K562 (cell line): ENCODE data around the gene KRTAP4-8. TPM values are rescaled to one million over a fixed set of nuclear protein-coding genes. Genes with fewer than 3 reads are reported as not detected.
"Not testable (repeated sequence)": the region's sequence is repeated elsewhere in the genome, so short reads cannot be mapped to it uniquely, and the experiment has no call there.

Experiments
- ATAC-seq: fragments of 200-7000 bp; cut with Tn5 transposase; 3 replicates; pipeline ENCODE4 v1.9.1; 2020; ENCODE audit warnings: moderate library complexity
- BruUV-seq: library from RNA; stranded (reverse); fragments of 400-500 nt; replicated peaks from 2 replicates; lab custom pipeline; 2021; lab: Mats Ljungman, UMichigan
- CTCF ChIA-PET: fragments of 300-600 bp; formaldehyde crosslinking; extraction: SDS; loops from one replicate; lab custom pipeline; 2021; ENCODE audit warnings: low intra/inter-chr PET ratio; lab: Yijun Ruan, JAX
- POLR2A ChIA-PET: fragments of 300-600, 350-650 bp; sonication (Branson Sonifier 250); formaldehyde crosslinking; extraction: SDS; loops from one replicate; lab custom pipeline; 2021; ENCODE audit warnings: antibody characterized with exemption, inconsistent platforms; lab: Yijun Ruan, JAX
- DNase-seq, 4 experiments: peaks; one replicate each; pipeline versions ENCODE4 v3.0.0 to v3.0.0-alpha.2; 2011 to 2018; ENCODE audit warnings: low spot score in 3 of 4, mixed read lengths in 3 of 4; ENCODE audit errors: extremely low read depth in 1 of 4
- FAIRE-seq: peaks from 2 replicates; lab custom pipeline; 2011; peaks lifted over from hg19 to GRCh38; lab: Jason Lieb, UNC
- H2AFZ ChIP-seq: 2 replicates; pipeline ENCODE4 v1.6.0; 2011; ENCODE audit warnings: low read depth, low read length, control low read depth, inconsistent platforms
- H3K27ac ChIP-seq: fragments of 200-600 bp; 3 replicates; pipeline ENCODE4 v1.8.0; 2011; ENCODE audit warnings: low read depth, mild to moderate bottlenecking, control low read depth, inconsistent platforms, low read length, moderate library complexity, mixed read lengths; ENCODE audit errors: extremely low read depth
- H3K27me3 ChIP-seq, 2 experiments: fragments of 300-600 bp in 1 of 2; 2 replicates in 1 of 2; 3 replicates in 1 of 2; pipeline versions ENCODE4 v1.6.0 to v1.8.0; 2011; ENCODE audit warnings: inconsistent platforms in 2 of 2, low read length in 2 of 2, mild to moderate bottlenecking in 1 of 2, mixed read lengths in 1 of 2, moderate library complexity in 1 of 2; ENCODE audit not compliant: control insufficient read depth in 2 of 2, insufficient read depth in 2 of 2
- H3K36me3 ChIP-seq: fragments of 300-600 bp; 3 replicates; pipeline ENCODE4 v1.8.0; 2011; ENCODE audit warnings: mild to moderate bottlenecking, low read length, inconsistent platforms; ENCODE audit not compliant: control insufficient read depth, insufficient read depth
- H3K4me1 ChIP-seq, 2 experiments: fragments of 200-600 bp in 1 of 2; replicated peaks in 1 of 2; 2 replicates in 1 of 2; 3 replicates in 1 of 2; pipeline versions ENCODE4 v1.5.1 to v1.8.0; 2011; ENCODE audit warnings: inconsistent platforms in 2 of 2, low read length in 2 of 2, mild to moderate bottlenecking in 1 of 2, mixed read lengths in 1 of 2, moderate library complexity in 1 of 2; ENCODE audit not compliant: control insufficient read depth in 2 of 2, insufficient read depth in 2 of 2
- H3K4me2 ChIP-seq: 2 replicates; pipeline ENCODE4 v1.6.1; 2011; ENCODE audit warnings: low read length, control low read depth, inconsistent platforms, mixed read lengths; ENCODE audit not compliant: insufficient read depth
- H3K4me3 ChIP-seq: fragments of 200-600 bp; sonication (generic), shearing (Covaris generic); 2 replicates; pipeline ENCODE4 v1.5.1; 2016; ENCODE audit warnings: control low read depth, inconsistent platforms
- H3K79me2 ChIP-seq: fragments of 200-600 bp; 3 replicates; pipeline ENCODE4 v1.8.0; 2011; ENCODE audit warnings: low read length, inconsistent platforms; ENCODE audit not compliant: control insufficient read depth, insufficient read depth
- H3K9ac ChIP-seq, 2 experiments: 2 replicates each; pipeline versions ENCODE4 v1.6.0 to v1.6.1; 2011; ENCODE audit warnings: low read depth in 2 of 2, low read length in 2 of 2, control low read depth in 1 of 2, inconsistent platforms in 1 of 2, mild to moderate bottlenecking in 1 of 2, mixed read lengths in 1 of 2; ENCODE audit not compliant: insufficient read depth in 1 of 2
- H3K9me1 ChIP-seq: one replicate; pipeline ENCODE4 v1.6.0; 2011; ENCODE audit warnings: inconsistent platforms, mild to moderate bottlenecking, low read length, moderate library complexity; ENCODE audit not compliant: control insufficient read depth, insufficient read depth
- H3K9me3 ChIP-seq: replicated peaks from 2 replicates; pipeline ENCODE4 v1.5.1; 2011; ENCODE audit warnings: low read depth, low read length, inconsistent platforms; ENCODE audit not compliant: control insufficient read depth, insufficient read depth
- H4K20me1 ChIP-seq: replicated peaks from 2 replicates; pipeline ENCODE4 v1.6.1; 2011; ENCODE audit warnings: low read length, inconsistent platforms, mixed read lengths; ENCODE audit not compliant: control insufficient read depth, insufficient read depth
- GTF2E2 ChIP-seq: fragments of 200-800 bp; sonication (Bioruptor generic); IDR thresholded peaks from 2 replicates; pipeline ENCODE4 v1.6.1; 2016; ENCODE audit warnings: missing genetic modification characterization, missing compliant biosample characterization
- ZNF316 ChIP-seq: fragments of 450-650 bp; IDR thresholded peaks from 2 replicates; pipeline ENCODE4 v1.6.1; 2016
- WGBS: fragments of 100-300 bp; shearing (Covaris generic); methylation state at CpG from one replicate; pipeline ENCODE4 v1.1.6; 2016; ENCODE audit warnings: low coverage, mixed read lengths; ENCODE audit not compliant: insufficient coverage; ENCODE audit errors: missing lambda C conversion rate; 5-methylcytosine and 5-hydroxymethylcytosine counted together
- in situ Hi-C: fragments of 300-500 bp; cut with MboI; formaldehyde crosslinking; loops from 4 replicates; pipeline ENCODE4 v1.15.0; 2018; ENCODE audit warnings: inconsistent platforms, mixed read lengths
- intact Hi-C: fragments of 100-400 bp; cut with micrococcal nuclease; formaldehyde crosslinking; loops from 2 replicates; pipeline ENCODE4 v1.14.2; 2022
- polyA plus RNA-seq, 8 experiments: library from polyadenylated mRNA; depleted of rRNA in 4 of 8; stranded (reverse) in 5 of 8; unstranded in 3 of 8; fragments of >200 nt; fragmentation: Nextera tagmentation in 2 of 8; fragmentation: Illumina TruSeq in 1 of 8; extraction: Ambion mirVana in 2 of 8; extraction: Trizol in 1 of 8; gene quantifications; 2 replicates each; pipeline versions ENCODE4 v1.2.1 to v1.2.3, GENCODE V29; 2011 to 2014; ENCODE audit warnings: inconsistent platforms in 1 of 8, missing spikeins in 1 of 8
- total RNA-seq, 7 experiments: library from RNA; depleted of rRNA in 6 of 7; stranded (reverse); fragments of >200 nt in 6 of 7; fragmentation: Illumina TruSeq in 2 of 7; extraction: Trizol in 2 of 7; gene quantifications; 2 replicates each; pipeline versions ENCODE4 v1.2.1 to v1.2.3, GENCODE V29; 2011 to 2021; ENCODE audit warnings: low replicate concordance in 1 of 7

The KRTAP4-8 gene
- total and polyA plus RNA-seq, 9 of the 15 experiments (the other 6 are each of a cell fraction or from before 2014, with no cell fraction given), result not detected

GRCh38 chr17:41125064-41125463 is 27.1 kb upstream of the KRTAP4-8 start:
- FAIRE-seq (no peak), ATAC-seq (no peak), DNase-seq (no peak)
- ChIA-PET CTCF (no interaction called here), POLR2A (no interaction called here)
- Histone ChIP-seq H3K4me1 (no peaks in the 10 kb centered on the region), H3K27ac (no peak overlapping the region), H3K9me1 (no peaks in the 10 kb centered on the region), H3K9me3 (no peaks in the 10 kb centered on the region), H3K9ac (no peak overlapping the region), H3K36me3 (no peaks in the 10 kb centered on the region), H3K79me2 (no peaks in the 10 kb centered on the region), H3K4me3 (no peak overlapping the region), H2AFZ (no peak overlapping the region), H3K27me3 (no peaks in the 10 kb centered on the region), H3K4me2 (no peak overlapping the region), H4K20me1 (no peaks in the 10 kb centered on the region)
- WGBS, result 0% methylated on average over 2 of the region's 2 CpGs
- no TSS peak for BruUV-seq
- in situ Hi-C loops (no loop called here), intact Hi-C loops (no loop called here)
- TF ChIP-seq ZNF316 (peak; percentile 8; the same call in 1 of the 2 replicates), GTF2E2 (tag) (no peak)

DNA sequence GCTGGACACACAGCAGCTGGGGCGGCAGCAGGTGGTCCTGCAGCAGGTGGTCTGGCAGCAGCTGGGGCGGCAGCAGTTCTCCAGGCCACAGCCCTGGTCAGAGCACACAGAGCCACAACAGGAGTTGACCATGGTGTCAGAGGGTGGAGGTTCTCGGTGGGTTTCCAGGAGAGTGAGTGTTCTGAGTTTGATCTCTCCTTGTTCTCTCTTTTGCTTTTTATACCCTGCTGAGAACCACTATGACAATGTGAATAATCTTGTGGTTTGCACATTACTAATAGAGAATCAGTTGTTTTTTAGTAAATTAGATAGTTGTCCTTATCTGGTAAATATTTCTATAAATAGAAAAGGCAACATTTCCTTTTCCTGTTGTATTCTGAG is 26.0 kb upstream of the KRTAP4-8 start, which contains the start of gene KRTAP4-12:
Gene KRTAP4-12, minus strand, starts transcription at position 192 of the 381 bp plus-strand sequence. Its CDS starts 60 bp downstream, at position 132.
- H3K9ac ChIP-seq, H3K27ac ChIP-seq, BruUV-seq, H3K9me1 ChIP-seq, H3K36me3 ChIP-seq, DNase-seq, H3K27me3 ChIP-seq, H3K4me2 ChIP-seq, H2AFZ ChIP-seq, H3K79me2 ChIP-seq, H3K4me3 ChIP-seq, in situ Hi-C loops, FAIRE-seq, CTCF ChIA-PET, H4K20me1 ChIP-seq, ATAC-seq, H3K4me1 ChIP-seq, H3K9me3 ChIP-seq, intact Hi-C loops: not testable (repeated sequence)
- POLR2A ChIA-PET, result interaction anchor here (0.6 kb wide), 2 partner anchors 23 to 354 kb away, joined by 3 to 4 read pairs; no protein-coding TSS in a partner anchor
- WGBS, result 0% methylated on average over 3 of the region's 3 CpGs

GRCh38 chr17:41123292-41123990 is 25.5 kb upstream of the KRTAP4-8 start:
- H3K27me3 ChIP-seq, H3K36me3 ChIP-seq, DNase-seq, H3K27ac ChIP-seq, CTCF ChIA-PET, H4K20me1 ChIP-seq, H3K4me2 ChIP-seq, H3K79me2 ChIP-seq, BruUV-seq, H3K9ac ChIP-seq, ATAC-seq, H3K4me3 ChIP-seq, in situ Hi-C loops, H3K9me3 ChIP-seq, H2AFZ ChIP-seq, intact Hi-C loops, H3K9me1 ChIP-seq, FAIRE-seq, H3K4me1 ChIP-seq: not testable (repeated sequence)
- 0% methylated on average over 10 of the region's 12 CpGs for WGBS
- POLR2A ChIA-PET, result interaction anchor here (0.6 kb wide), 2 partner anchors 23 to 354 kb away, joined by 3 to 4 read pairs; no protein-coding TSS in a partner anchor
